GM11168 (cell line): Measurements from ENCODE around the gene RPL22L1.
"Not testable (repeated sequence)": the region's sequence is repeated elsewhere in the genome, so short reads cannot be mapped to it uniquely, and the experiment has no call there.

Experiments used
- in situ Hi-C: fragments of 300-500 bp; cut with MboI; formaldehyde crosslinking; loops from one replicate; pipeline ENCODE4 v1.12.0; 2022; ENCODE audit warnings: low sequenced_read_pairs; ENCODE audit not compliant: unreplicated experiment

Gene RPL22L1

DNA sequence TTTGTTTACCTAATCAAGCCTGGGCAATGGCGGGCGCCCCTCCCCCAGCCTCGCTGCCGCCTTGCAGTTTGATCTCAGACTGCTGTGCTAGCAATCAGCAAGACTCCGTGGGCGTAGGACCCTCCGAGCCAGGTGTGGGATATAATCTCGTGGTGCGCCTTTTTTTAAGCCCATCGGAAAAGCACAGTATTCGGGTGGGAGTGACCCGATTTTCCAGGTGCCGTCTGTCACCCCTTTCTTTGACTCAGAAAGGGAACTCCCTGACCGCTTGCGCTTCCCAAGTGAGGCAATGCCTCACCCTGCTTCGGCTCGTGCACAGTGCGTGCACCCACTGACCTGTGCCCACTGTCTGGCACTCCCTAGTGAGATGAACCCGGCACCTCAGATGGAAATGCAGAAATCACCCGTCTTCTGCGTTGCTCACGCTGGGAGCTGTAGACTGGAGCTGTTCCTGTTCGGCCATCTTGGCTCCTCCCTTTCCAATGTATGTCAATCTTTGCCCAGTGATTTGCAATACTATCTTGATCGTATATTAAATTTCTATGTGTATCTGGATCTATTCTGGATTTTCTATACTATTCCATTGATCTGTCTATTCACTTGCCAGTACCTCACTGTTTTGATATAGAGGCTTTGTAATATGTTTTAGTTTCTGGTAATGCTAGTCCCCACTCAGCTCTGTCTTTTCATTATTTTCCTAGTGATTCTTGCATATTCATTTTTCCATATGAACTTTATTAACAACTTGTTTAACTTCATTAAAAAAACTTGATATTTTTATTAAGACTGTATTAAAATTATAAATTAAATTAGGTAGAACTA, 14.3 kb upstream of the RPL22L1 start:
- in situ Hi-C loops, result not testable (repeated sequence)

DNA sequence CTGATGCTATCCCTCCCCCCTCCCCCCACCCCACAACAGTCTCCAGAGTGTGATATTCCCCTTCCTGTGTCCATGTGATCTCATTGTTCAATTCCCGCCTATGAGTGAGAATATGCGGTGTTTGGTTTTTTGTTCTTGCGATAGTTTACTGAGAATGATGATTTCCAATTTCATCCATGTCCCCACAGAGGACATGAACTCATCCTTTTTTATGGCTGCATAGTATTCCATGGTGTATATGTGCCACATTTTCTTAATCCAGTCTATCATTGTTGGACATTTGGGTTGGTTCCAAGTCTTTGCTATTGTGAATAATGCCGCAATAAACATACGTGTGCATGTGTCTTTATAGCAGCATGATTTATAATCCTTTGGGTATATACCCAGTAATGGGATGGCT, 8.7 kb upstream of the RPL22L1 start:
- in situ Hi-C loops, result not testable (repeated sequence)

GRCh38 chr3:170877311-170877710, 7.3 kb upstream of the RPL22L1 start:
- in situ Hi-C loops, result not testable (repeated sequence)

DNA sequence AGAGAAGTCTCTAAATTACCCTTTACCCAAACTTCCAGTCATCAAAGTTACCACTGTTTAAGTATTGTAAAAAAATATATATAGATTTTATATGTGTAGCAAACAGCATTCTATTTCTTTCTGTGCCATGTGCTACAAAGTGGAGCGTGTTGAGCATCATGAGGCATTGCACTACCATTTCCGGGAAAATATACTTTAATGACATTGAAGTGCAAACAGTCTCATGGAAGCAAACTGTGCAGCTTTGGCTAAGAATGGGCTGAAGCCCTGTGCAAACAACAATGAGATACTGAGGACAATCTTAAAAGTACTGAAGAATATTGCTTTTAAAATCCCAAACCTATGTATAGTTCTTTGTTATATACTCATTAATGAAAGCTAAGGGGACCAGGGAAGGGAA, 6.5 kb upstream of the RPL22L1 start:
- in situ Hi-C loops, result no loop called here

DNA sequence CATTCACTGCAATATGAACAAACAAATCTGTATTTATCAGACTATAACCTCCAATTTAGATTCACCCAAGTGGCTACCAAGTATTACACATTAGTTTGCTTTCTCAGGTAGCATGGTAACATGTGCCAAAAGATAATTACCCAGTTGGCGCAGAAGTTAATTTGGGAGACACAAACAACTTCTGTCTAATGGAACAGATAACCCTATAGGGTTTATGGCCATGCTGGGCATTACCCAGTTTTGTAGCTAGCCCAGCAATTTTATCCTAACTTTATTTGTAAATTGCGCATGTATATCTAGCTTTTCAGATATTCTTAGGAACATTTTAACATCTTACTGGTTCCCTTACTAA, 780 bp downstream of the RPL22L1 start:
- in situ Hi-C loops, result no loop called here

- in situ Hi-C loops, result no loop called here
These were observed 1.3 kb downstream of the RPL22L1 start for GRCh38 chr3:170868577-170869238.

DNA sequence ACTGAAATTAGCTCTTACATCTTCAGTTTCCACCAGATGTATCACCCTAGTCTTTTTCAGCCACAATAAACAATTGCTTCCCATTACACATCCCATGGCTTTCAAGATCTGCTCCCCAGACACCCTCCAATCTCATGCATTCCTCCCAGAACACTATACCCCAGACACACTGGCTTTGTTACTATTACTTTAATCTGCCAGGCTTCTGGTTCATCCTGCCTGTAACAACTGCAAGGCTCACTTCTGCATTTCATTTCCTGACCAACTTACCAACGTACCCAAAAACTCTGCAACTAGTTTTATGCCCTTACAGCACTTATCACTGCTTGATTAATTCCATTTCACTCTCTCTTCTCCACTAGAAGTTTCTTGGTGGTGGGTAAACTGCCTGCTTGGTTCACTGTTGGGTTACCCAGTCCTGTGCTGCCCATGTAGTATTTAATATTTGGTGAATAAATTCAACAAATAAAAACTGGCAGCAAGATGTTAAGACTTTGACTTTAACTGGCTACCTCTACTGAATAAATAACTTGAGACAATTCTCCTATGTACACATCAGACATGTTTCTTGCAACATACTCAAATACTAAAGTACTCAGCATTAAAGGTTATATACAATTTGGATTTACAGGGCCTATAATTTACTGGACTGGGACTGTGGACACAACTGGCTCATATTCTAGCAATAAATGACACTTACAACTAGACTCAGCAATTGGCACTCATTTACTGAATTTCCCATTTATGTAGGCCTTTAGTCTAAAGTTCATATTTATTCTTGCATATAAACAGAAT, 2.7 kb downstream of the RPL22L1 start:
- in situ Hi-C loops, result no loop called here

DNA sequence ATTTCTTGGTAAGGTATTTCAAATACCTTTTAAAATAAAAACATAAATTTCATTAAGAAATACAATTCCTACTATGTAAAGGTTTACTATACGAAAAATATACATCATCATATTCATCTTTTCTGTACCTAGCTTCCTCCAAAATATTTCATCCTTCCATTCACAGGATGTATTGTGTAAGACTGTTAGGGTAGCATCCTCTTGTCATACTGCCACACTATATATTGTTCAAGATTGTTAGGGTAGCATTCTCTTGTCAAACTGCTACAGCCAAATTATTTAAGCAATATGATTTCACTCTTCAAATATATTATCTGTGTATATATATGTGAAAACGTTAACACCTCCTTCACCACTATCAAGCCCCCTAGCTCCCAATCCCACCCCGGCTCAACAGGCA, 3.5 kb downstream of the RPL22L1 start:
- in situ Hi-C loops, result no loop called here

DNA sequence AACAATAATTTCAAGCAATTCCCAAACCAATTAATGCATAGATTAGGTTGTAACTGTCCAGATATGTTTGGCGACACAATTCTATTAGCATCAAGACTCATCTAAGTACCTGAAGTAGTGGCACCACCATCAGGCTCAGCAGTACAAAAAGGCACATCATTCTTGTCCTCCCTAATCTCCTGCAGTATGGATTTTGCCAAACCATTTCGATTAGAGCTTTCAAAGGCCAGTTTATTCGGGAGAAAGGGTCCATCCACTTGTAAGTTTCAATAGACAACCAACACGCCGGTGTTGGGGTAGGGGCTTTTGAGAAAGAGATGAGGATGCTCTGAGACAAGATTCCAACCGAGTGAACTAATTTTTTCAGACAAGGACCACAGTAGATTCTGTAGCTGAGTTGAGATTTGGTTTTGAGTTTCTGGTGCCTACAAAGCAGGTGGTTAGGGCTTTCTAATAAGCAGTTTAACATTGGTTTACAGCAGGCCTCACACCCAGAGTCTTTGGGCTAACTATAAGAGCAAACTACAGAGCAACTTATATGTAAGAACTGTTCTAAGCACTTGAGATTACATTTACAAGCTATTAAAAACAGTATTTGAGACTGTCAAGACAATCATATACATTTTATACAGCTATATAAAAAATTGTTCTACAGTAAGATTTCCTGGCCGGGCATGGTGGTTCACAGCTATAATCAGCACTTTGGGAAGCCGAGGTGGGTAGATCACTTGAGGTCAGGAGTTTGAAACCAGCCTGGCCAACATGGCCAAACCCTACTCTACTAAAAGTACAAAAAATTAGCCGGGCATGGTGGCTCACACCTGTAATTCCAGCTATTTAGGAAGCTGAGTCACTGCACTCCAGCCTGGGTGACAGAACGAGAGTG, 4.5 kb downstream of the RPL22L1 start:
- in situ Hi-C loops, result no loop called here

GRCh38 chr3:170864525-170865208, 5.3 kb downstream of the RPL22L1 start:
- in situ Hi-C loops, result no loop called here

DNA sequence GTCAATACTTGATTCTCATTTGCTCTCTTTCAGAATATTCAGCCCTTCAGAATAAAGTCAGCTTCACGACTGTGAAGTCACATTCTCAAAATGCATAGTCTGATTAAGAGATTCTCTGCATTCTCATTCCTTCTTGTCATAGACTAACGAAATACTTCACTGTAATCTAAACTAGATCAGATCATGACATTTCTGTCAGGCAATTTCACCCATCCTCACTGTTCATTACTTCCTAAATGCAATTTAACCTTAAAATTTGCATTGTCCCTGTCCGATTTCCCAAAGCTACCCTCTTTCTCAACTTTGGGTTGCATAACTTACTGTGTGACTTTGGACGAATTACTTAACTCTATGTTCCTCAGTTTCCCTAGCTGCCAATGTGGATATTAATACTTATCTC, 6.2 kb downstream of the RPL22L1 start:
- in situ Hi-C loops, result no loop called here

GRCh38 chr3:170862618-170863374, 7.2 kb downstream of the RPL22L1 start:
- in situ Hi-C loops, result no loop called here

DNA sequence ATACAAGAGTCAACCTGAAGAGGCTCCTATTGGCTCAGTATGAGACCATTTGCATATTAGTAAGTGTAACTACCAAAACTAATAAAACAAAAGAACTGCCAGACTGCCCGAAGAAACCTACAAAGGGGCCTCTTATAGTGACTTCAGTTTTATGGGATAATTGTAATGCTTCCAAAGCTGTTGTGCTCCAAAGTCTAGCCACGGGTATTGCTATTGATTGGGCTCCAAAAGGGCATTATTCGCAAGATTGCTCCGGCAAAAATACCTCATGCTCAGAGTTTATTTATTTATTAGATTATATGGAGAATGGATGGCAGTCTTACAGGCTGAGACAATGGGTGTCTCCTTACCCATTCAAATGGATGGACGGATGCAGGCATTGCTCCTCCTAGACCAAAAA, 11.4 kb downstream of the RPL22L1 start:
- in situ Hi-C loops, result no loop called here

DNA sequence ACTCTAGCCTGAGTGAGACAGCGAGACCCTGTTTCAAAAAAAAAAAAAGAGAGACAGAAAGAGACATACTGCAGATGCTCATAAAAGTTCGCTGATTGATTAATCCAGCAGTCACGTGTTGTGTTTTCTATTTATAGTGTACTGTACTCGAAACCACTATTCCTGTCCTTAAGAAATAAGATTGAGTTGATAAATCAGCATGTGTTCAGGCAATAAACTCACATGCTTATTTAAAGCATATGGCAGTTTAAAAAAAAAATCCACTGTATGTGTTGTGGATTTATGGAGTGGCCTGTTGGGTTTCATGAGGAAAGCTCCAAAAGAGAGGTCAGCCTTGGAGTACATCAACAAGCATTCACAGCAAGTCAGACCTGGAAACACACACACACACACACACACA, 17.7 kb downstream of the RPL22L1 start:
- in situ Hi-C loops, result no loop called here

- in situ Hi-C loops, result no loop called here
These were observed 21.6 kb downstream of the RPL22L1 start for GRCh38 chr3:170848292-170848917.

- in situ Hi-C loops, result no loop called here
These were observed 25.6 kb downstream of the RPL22L1 start for GRCh38 chr3:170844377-170844776.

GRCh38 chr3:170840291-170840859, 29.6 kb downstream of the RPL22L1 start:
- in situ Hi-C loops, result no loop called here

- in situ Hi-C loops, result no loop called here
These were observed 30.4 kb downstream of the RPL22L1 start for GRCh38 chr3:170839518-170840100.
